ENCODE results near the gene GGA3.

GRCh38 chr17:75250009-75250471, 11.4 kb downstream of the GGA3 start:
- TF ChIP-seq POLR2A (IDR thresholded peaks at IDR 0.05; ENCODE audit: low read length) (no peak), GATA1 (IDR thresholded peaks at IDR 0.05; ENCODE audit: low read depth, low read length) (no peak)
